GM23248 (cell line): ENCODE results near the gene ULK4.

Experiments used
- EZH2 ChIP-seq: fragments of 200-600 bp; sonication (generic); IDR thresholded peaks from 2 replicates; pipeline ENCODE4 v1.6.1; 2018; ENCODE audit warnings: antibody characterized with exemption, mild to moderate bottlenecking; ENCODE audit not compliant: insufficient read depth, poor library complexity, severe bottlenecking
- EZH2phosphoT487 ChIP-seq: fragments of 200-600 bp; sonication (generic); IDR thresholded peaks from 2 replicates; pipeline ENCODE4 v1.6.1; 2018; ENCODE audit warnings: antibody characterized with exemption, moderate library complexity, mild to moderate bottlenecking, low read depth; ENCODE audit not compliant: insufficient read depth

- no peak for TF ChIP-seq EZH2
- TF ChIP-seq EZH2phosphoT487: no peak
Measured at GRCh38 chr3:41684797-41685735, 276.8 kb downstream of the ULK4 start.
